A673 (cell line): ENCODE results near the gene FAM222B.

Experiments
- EZH2 ChIP-seq: fragments of 200-600 bp; sonication (generic); IDR thresholded peaks from 2 replicates; pipeline ENCODE4 v1.6.1; 2017; ENCODE audit warnings: borderline replicate concordance, low read depth, mild to moderate bottlenecking, mixed read lengths, antibody characterized with exemption, low read length; ENCODE audit not compliant: poor library complexity, severe bottlenecking
- TF ChIP-seq, protein P1 (sequence below): fragments of 300-800, 200-600 bp; sonication (generic); conservative IDR thresholded peaks from 2 replicates; pipeline ENCODE4 v1.5.1; 2017; ENCODE audit warnings: low read depth, mild to moderate bottlenecking, antibody characterized with exemption, low read length, moderate library complexity, mixed read lengths

DNA sequence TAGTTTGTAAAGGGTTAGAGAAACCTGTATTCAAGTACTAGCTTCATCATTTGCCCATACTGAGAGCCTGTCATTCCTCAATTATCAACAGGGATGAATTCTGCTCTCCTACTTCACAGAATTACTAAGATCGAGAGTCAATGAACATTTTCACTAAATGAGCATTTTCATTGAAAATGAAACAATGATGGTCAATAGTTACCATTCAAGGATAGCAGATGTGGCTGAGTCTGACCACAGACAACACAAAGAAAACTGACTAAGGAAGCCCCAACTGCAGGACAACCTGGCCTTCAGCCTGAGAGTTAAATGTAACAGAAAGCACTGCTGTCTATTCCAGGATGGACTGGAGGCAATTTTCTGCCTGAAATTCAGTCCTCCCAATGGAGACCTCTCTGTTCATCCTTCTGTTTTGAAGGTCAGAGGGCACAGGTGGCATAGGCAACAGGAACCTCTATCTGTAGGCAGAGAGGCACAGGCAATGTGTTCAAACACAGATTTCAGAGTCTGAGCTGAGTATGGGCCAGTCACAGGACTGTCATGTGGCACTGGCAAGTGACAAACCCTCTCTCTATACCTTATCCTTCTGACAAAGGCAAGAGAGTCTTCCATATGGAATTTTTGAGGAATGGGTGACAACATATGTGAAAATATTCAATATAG, 79.3 kb downstream of the FAM222B start:
- TF ChIP-seq, protein P1, sequence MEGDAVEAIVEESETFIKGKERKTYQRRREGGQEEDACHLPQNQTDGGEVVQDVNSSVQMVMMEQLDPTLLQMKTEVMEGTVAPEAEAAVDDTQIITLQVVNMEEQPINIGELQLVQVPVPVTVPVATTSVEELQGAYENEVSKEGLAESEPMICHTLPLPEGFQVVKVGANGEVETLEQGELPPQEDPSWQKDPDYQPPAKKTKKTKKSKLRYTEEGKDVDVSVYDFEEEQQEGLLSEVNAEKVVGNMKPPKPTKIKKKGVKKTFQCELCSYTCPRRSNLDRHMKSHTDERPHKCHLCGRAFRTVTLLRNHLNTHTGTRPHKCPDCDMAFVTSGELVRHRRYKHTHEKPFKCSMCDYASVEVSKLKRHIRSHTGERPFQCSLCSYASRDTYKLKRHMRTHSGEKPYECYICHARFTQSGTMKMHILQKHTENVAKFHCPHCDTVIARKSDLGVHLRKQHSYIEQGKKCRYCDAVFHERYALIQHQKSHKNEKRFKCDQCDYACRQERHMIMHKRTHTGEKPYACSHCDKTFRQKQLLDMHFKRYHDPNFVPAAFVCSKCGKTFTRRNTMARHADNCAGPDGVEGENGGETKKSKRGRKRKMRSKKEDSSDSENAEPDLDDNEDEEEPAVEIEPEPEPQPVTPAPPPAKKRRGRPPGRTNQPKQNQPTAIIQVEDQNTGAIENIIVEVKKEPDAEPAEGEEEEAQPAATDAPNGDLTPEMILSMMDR: no peak
- no peak for TF ChIP-seq EZH2
